ENCODE results near the gene OR51S1.
"Not testable (repeated sequence)": the region's sequence is repeated elsewhere in the genome, so short reads cannot be mapped to it uniquely, and the experiment has no call there.

OR51S1 gene, protein sequence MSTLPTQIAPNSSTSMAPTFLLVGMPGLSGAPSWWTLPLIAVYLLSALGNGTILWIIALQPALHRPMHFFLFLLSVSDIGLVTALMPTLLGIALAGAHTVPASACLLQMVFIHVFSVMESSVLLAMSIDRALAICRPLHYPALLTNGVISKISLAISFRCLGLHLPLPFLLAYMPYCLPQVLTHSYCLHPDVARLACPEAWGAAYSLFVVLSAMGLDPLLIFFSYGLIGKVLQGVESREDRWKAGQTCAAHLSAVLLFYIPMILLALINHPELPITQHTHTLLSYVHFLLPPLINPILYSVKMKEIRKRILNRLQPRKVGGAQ

DNA sequence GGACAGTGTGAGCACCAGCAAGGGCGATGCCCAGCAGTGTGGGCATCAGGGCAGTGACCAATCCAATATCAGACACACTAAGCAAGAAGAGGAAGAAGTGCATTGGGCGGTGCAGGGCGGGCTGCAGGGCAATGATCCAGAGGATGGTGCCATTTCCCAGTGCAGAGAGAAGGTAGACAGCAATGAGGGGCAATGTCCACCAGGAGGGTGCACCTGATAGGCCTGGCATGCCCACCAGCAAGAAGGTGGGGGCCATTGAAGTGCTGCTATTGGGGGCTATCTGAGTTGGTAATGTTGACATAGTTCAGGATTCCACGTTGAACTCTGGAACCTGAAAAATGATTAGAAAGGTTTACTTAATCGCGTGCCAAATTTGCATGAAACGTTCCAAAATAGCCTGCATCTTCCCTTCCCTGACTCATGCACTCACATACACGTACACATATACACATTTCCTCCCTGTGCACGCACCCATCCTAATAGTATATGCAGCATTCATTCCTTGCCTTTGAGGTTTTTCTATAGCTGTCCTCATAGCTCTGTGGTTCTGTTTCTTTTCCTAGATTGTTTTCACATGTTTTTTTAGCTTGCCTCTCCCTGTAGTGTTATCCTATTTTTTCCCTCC lies at the start of gene OR51S1:
Gene OR51S1, minus strand, starts transcription at position 301 of the 625 bp plus-strand sequence. Its CDS starts 0 bp downstream, at position 301.
- in situ Hi-C loops (cut with MboI; ENCODE audit: low sequenced_read_pairs): no loop called here

DNA sequence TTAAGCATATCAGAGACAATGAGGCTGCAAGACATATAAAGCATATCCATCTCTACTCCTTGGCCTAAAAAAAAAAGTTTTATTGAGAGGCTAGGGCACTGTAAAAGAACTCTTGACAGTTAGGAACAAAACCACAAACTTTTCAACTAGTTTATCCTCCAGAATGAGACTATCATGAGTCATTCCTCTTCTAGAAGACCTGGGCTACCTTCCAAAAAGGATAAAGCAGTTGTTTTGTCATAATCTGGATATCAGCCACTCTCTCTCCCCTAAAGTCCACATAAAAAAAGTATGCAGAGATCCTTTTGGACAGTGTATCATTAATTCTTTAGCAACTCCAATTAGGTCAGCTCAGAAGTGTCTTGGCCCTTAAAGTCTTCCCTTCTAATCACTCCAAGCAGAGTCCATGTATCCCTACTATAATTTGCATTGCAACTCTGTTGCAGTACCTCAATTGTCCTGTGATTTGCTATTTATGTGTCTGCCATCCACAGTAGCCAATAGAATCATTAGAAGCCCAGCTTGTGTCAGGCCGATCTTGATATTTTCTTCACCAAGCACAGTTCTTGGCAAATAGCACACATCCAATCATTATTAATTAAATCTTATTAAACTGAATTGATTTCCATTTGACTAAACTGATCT lies 43.1 kb upstream of the OR51S1 start:
- in situ Hi-C loops (cut with MboI; ENCODE audit: low sequenced_read_pairs): no loop called here

DNA sequence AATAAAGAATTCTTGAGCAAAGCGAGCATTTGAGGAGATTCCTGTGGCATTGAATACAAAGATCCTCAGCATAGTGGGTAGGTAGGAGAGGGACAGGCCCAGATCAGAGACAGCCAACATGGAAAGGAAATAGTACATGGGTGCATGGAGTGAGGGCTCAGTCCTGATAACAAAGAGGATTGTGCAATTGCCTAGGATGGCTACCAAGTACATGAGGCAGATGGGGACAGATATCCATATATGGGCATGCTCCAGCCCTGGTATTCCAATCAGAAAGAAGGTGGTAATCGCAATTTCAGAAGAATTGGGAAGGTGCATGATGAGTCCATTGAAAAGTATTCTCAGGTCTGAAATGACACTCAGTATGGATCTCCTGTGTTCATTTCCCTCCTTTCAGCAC lies 41.3 kb upstream of the OR51S1 start:
- in situ Hi-C loops (cut with MboI; ENCODE audit: low sequenced_read_pairs): no loop called here

DNA sequence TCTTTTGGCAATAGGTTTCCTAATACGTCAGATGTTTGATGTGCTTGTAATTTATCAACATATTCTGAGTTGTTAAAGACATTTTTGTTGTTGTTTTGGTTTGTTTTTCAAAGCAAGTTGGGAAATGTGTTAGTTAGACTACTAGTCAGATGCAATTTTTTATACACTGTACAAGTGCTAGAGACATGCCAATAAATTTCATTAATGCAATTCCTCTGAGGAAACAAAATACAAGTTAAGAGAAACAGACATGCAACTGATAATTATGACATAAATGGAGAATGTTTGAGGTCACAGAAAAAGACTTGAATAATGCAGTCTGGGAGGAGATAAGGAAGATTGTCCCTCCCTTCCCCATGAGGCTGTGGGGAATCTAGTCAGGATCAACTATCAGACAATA lies 38.6 kb upstream of the OR51S1 start:
- in situ Hi-C loops (cut with MboI; ENCODE audit: low sequenced_read_pairs): no loop called here

DNA sequence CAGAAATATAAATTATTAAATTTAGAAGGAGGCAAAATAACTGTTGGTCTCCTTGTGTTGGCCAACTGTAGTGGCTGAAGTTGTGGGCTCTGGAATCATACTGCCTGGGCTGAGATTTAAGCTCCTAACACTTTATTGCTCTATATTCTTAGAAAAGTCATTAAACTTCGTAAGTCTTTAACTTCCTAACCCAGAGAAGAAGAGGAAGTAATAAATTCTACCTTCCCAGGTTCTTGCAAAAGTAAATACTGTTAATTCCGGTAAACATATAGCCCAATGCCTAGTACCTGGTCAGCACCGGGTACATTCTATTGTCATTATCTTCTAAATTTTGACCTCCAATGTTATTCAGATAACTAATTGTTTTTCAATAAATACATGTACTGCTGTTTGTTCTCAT lies 37.2 kb upstream of the OR51S1 start:
- in situ Hi-C loops (cut with MboI; ENCODE audit: low sequenced_read_pairs): no loop called here

DNA sequence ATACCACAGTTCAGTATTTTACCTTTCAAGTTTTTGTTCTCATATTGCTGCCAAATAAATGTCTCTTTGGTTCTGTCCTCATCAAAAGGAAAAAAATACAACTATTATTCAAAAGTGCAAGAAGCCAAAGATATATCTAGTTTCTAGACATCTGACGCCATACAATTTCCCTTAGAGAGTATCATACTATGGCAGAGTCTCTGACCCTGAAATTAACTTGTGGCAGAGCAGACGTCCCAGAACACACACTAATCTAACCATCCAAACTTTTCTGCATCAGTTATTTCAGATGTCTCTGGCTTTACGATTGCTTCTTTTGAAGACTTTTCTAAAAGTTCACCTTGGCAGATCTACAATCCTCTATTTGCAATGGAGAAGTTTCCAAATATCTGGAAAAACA lies 35.4 kb upstream of the OR51S1 start:
- in situ Hi-C loops (cut with MboI; ENCODE audit: low sequenced_read_pairs): no loop called here

DNA sequence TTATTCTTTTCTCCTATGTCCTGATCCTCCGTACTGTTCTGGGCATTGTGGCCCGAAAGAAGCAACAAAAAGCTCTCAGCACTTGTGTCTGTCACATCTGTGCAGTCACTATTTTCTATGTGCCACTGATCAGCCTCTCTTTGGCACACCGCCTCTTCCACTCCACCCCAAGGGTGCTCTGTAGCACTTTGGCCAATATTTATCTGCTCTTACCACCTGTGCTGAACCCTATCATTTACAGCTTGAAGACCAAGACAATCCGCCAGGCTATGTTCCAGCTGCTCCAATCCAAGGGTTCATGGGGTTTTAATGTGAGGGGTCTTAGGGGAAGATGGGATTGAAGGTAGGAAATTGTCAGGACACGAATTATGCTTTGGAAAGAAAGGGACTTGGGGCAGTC lies 33.5 kb upstream of the OR51S1 start:
- in situ Hi-C loops (cut with MboI; ENCODE audit: low sequenced_read_pairs): no loop called here

DNA sequence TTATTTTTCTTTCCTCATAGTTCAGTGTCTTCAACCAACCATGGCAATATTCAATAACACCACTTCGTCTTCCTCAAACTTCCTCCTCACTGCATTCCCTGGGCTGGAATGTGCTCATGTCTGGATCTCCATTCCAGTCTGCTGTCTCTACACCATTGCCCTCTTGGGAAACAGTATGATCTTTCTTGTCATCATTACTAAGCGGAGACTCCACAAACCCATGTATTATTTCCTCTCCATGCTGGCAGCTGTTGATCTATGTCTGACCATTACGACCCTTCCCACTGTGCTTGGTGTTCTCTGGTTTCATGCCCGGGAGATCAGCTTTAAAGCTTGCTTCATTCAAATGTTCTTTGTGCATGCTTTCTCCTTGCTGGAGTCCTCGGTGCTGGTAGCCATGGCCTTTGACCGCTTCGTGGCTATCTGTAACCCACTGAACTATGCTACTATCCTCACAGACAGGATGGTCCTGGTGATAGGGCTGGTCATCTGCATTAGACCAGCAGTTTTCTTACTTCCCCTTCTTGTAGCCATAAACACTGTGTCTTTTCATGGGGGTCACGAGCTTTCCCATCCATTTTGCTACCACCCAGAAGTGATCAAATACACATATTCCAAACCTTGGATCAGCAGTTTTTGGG lies 33.0 kb upstream of the OR51S1 start, which contains the start of gene OR51T1:
Gene OR51T1, plus strand, starts transcription at position 41 of the 641 bp plus-strand sequence. Its CDS starts 0 bp downstream, at position 41.
- in situ Hi-C loops (cut with MboI; ENCODE audit: low sequenced_read_pairs): no loop called here

DNA sequence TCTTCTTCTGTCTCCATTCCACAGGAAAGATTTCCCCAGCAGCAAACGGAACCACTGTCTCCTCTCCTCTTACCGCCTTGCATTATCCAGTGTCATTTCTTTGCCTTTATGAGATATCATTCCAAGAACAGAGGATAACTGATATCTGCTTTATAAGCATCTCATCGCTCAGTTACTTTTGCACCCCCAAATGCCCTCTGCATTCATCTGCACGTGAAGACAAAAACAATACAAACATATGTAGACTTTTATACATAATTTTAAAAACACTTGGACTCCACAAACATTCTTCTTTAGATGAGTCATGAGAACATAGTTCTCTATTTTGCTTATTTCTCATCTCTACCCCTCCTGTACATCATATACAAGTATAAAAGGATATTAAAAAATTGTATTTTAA lies 32.2 kb upstream of the OR51S1 start:
- in situ Hi-C loops (cut with MboI; ENCODE audit: low sequenced_read_pairs): no loop called here

DNA sequence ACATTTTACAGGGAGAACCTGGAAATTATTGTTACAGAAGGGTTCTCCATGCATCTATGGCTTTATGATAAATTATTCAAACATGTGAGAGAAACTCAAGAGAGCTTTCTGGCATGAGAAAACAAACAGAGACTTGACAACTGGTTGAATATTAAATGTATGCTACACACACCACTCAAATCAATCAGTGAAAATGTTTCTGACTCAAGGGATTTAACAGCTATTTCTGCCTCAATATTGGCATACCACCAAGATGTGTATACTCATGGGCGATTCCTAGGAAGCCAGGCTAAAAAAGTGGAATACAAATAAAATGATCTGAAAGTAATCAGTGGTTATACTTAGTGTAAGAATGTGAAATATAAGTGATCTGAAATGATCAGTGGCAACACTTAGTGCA lies 16.8 kb upstream of the OR51S1 start:
- in situ Hi-C loops (cut with MboI; ENCODE audit: low sequenced_read_pairs): no loop called here

DNA sequence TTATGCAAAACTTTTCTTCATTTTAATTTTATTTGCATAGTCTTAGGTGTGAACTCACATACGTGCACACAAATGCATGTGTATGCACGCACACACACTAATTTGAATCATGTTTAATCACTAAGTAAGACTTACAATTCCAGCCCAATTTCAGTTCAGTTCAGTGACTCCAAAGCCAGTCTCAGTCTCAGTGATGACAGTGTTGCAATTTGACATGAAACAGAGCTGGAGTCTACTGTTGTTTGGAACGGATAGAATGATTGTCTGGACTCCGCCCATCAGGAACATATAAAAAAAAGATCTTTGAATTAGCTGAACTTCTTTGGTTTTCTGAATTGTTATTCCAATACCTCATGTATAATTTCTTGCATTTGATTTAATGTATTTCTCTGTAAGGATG lies 14.9 kb upstream of the OR51S1 start:
- in situ Hi-C loops (cut with MboI; ENCODE audit: low sequenced_read_pairs): no loop called here

DNA sequence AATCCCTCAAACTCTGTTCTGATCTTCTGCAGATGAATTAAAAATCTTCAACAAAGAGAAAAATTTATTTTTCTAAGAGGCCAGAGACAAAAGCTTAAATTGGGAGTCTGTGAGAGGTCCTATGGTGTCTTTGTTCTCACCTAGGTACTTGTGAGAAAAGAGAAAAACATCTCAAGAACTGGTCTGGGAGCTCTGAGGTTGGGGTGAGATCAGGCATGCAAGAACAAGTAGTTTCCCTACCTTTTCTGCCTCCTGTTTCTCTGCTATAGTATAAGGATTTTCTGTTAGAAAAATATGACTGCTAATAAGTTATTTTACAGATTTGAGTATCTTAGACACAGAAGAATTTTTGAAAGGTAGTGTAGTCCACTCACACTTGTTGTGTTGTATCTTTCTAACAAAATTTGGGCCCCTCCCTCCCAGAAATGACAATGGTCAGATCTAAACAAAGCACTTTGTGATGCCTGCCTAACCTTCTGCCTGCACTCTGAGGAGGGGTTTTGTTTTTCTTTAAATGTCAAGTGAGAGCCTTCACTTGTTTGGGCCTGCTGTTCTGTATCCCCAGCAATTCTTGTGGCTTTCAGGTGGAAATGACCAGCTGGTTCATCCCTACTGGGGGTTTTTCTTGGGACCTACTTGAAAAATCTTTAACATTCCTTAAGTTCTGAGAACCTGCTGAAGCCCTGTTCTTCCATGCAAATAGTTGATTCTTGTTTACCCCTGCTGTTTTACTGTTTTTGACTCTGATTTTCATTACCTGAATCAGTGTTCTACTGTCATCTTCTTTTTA lies 13.6 kb upstream of the OR51S1 start:
- in situ Hi-C loops (cut with MboI; ENCODE audit: low sequenced_read_pairs): no loop called here

DNA sequence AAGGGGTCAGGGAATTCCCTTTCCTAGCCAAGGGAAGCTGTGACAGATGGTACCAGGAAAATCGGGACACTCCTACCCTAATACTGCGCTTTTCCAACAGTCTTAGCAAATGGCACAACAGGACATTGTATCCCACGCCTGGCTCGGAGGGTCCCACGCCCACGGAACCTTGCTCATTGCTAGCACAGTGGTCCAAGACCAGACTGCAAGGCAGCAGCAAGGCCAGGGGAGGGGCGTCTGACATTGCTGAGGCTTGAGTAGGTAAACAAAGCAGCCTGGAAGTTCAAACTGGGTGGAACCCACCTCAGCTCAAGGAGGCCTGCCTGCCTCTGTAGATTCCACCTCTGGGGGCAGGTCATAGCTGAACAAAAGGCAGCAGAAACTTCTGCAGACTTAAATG lies 5.3 kb upstream of the OR51S1 start:
- in situ Hi-C loops (cut with MboI; ENCODE audit: low sequenced_read_pairs): not testable (repeated sequence)

DNA sequence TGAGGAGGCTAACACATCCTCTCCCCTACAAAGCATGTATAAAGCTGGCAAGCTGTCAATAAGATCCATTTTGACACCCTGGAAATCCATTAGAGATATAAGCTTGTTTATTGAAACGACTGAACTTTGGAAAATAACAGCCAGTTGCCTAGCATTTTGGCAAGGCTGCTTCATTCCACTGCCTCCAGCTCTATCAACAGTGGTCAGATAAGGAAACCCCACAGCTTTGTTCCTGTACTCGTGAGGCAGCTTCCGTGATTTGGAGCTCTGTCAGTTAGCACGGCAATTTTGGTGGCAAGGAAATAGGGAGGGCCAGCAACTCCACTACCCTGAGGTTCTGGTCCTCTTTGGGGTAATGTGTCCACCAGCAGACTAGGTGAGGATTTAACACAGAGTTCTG lies 2.0 kb upstream of the OR51S1 start:
- in situ Hi-C loops (cut with MboI; ENCODE audit: low sequenced_read_pairs): no loop called here

DNA sequence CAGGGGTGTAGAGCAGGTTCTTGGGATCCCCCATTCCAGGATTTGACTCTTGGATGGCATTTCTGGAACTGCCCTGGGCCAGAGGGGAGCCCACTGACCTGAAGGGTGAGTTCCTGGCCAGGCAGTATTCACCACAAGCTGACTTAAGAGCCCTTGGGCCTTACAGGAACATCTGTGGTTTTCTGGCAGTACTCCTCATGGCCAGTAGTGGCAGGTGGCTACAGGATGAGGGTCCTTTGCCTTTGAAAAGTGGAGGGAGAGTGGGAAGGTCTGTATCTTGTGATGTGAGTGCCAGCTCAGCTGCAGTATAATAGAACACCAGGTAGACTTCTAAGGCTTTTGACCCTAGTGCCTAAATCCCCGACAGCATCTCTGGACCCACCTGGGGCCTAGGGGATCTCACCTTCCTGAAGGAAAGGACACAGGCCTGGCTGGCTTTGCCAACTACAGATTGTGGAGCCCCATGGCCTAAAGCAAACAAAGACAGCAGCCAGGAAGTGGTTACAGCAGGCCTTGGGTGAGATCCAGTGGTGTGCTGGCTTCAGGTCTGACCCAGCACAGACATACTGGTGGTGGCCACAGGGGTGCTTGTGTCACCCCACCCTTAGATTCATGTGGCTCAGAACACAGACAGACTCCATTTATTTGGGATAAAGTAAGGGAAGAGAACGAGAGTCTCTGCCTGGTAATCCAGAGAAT lies 9.0 kb downstream of the OR51S1 start:
- in situ Hi-C loops (cut with MboI; ENCODE audit: low sequenced_read_pairs): no loop called here

DNA sequence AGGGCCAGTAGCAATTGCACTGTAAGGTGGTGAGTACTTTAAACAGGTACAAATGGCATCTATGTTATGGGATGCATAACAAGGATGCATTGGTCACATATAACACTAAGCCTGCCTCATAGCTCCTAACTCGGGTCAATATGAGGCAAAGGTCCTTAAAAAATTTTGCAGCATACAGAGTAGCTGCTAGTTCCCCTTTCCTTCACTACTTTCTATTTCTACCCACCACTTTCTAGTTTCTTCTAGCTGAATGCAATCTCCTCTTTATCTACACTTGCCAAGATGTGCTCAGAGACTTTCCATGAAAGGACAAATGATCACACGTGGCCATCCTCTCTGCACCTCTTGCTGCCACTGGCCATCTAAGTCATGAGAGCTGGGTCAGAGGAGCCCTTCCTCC lies 18.1 kb downstream of the OR51S1 start:
- in situ Hi-C loops (cut with MboI; ENCODE audit: low sequenced_read_pairs): no loop called here

DNA sequence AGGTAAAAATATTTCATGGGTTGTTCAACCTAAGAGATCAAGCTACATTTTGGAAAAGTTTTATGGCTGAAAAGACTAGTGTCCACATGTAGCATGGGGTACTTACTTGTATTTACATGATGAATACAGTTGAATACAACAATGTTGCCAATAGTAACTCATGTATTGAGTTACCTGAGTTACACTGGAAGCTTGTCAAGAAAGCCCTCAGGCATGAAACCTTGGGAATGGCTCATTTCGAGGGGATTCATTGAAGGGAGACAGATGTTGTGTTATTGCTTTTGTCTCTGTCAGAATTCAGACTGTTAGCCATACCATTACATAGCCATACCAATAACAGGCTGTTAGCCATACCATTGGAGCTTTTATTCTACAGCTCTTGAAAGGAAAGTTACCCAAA lies 18.7 kb downstream of the OR51S1 start:
- in situ Hi-C loops (cut with MboI; ENCODE audit: low sequenced_read_pairs): no loop called here

DNA sequence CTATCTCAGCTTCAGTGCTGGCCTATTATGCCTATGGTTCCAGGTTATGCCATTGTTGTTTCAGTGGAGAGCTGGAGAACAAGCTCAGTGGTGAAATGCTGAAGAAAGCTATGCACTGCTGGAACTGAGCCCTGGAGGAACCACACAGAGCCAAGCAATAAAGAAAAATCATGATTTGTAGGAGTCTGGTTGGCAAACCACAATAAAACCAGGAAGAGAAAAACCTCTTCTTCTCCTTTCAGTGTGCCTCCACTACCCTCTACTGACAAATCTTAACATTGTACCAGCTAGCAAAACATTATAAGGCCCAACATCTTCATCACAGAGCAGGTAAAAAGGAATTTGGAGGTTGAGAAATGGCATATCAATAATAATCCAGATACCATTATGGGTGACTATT lies 22.6 kb downstream of the OR51S1 start:
- in situ Hi-C loops (cut with MboI; ENCODE audit: low sequenced_read_pairs): no loop called here

DNA sequence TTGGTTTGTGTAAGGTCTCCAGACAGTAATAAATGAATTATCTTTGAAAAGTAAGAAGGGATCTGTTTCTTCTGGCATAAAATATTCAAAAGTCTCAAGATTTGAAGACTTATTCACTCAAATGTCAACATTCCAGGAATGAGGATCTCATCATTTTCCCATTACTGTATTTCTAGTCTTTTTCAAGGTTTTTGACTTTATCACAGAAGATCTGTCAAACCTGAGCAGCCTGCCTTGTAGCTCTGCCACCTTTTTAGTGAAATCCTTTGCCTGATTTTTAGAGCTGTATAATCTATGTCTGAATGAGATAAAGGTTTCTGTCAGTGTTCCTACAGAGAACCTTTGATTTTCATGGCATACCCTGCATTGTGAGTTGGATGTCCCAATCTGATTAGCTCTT lies 23.9 kb downstream of the OR51S1 start:
- in situ Hi-C loops (cut with MboI; ENCODE audit: low sequenced_read_pairs): no loop called here

DNA sequence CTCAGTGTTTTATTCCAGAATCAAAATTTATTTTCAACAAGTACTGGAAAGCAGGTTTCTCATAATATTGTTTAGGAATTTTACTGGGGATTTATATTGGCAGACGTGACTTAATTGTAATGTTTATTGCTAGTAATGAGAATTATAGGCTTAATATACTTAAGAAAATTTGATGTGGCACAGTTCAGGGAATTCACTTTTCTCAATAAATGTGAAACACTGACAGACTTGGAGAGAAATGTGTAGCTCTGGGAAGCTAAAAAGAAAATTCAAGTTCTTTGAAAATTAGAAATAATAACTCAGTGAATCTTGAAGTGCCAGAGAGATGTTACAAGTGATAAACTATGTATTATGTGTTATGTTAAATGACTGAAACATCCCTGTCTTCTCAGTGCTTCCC lies 28.0 kb downstream of the OR51S1 start, which contains the start of gene OR51F2:
Gene OR51F2, plus strand, starts transcription at position 301 of the 400 bp plus-strand sequence. CDS start 101 bp downstream, outside the sequence.
- in situ Hi-C loops (cut with MboI; ENCODE audit: low sequenced_read_pairs): no loop called here
